PFSK-1 (cell line): ENCODE results near the gene UBAC2.

ENCODE experiments used
- POLR2AphosphoS5 ChIP-seq: IDR thresholded peaks from 2 replicates; pipeline ENCODE4 v1.6.1; 2012; ENCODE audit warnings: low read depth, mild to moderate bottlenecking, control low read depth, low read length, moderate library complexity
- SIN3A ChIP-seq: IDR thresholded peaks from 2 replicates; pipeline ENCODE4 v1.6.1; 2012; ENCODE audit warnings: mild to moderate bottlenecking, low read length, moderate library complexity, borderline replicate concordance; ENCODE audit not compliant: insufficient read depth
- TF ChIP-seq, protein P1 (sequence below), 2 experiments: IDR thresholded peaks; 2 replicates each; pipeline versions ENCODE4 v1.6.1 to v1.8.0; 2011 to 2012; ENCODE audit warnings: low read depth in 2 of 2, low read length in 2 of 2, control low read depth in 1 of 2, inconsistent platforms in 1 of 2, mild to moderate bottlenecking in 1 of 2, moderate library complexity in 1 of 2; ENCODE audit not compliant: insufficient read depth in 1 of 2

GRCh38 chr13:99280166-99280565, 79.5 kb downstream of the UBAC2 start:
- TF ChIP-seq POLR2AphosphoS5, result no peak
- TF ChIP-seq, protein P1, sequence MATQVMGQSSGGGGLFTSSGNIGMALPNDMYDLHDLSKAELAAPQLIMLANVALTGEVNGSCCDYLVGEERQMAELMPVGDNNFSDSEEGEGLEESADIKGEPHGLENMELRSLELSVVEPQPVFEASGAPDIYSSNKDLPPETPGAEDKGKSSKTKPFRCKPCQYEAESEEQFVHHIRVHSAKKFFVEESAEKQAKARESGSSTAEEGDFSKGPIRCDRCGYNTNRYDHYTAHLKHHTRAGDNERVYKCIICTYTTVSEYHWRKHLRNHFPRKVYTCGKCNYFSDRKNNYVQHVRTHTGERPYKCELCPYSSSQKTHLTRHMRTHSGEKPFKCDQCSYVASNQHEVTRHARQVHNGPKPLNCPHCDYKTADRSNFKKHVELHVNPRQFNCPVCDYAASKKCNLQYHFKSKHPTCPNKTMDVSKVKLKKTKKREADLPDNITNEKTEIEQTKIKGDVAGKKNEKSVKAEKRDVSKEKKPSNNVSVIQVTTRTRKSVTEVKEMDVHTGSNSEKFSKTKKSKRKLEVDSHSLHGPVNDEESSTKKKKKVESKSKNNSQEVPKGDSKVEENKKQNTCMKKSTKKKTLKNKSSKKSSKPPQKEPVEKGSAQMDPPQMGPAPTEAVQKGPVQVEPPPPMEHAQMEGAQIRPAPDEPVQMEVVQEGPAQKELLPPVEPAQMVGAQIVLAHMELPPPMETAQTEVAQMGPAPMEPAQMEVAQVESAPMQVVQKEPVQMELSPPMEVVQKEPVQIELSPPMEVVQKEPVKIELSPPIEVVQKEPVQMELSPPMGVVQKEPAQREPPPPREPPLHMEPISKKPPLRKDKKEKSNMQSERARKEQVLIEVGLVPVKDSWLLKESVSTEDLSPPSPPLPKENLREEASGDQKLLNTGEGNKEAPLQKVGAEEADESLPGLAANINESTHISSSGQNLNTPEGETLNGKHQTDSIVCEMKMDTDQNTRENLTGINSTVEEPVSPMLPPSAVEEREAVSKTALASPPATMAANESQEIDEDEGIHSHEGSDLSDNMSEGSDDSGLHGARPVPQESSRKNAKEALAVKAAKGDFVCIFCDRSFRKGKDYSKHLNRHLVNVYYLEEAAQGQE (IDR thresholded peaks at IDR 0.05; ENCODE audit: insufficient read depth in 1 of 2, low read depth in 2 of 2, low read length in 2 of 2), result no peak
- TF ChIP-seq SIN3A, result no peak
